GM23338 (cell line): ENCODE measurements around the gene FASTK. TPM values are rescaled to one million over a fixed set of nuclear protein-coding genes. Genes with fewer than 3 reads are reported as not detected.

Experiments used
- ATAC-seq: fragments of 200-7000 bp; cut with Tn5 transposase; 3 replicates; pipeline ENCODE4 v1.9.1; 2020
- DNase-seq: peaks from one replicate; pipeline ENCODE4 v3.0.0-alpha.2; 2015; ENCODE audit warnings: low spot score
- H2AFZ ChIP-seq: fragments of 200-600 bp; sonication (generic); 2 replicates; pipeline ENCODE4 v1.8.0; 2016; ENCODE audit warnings: antibody characterized with exemption, mild to moderate bottlenecking, moderate library complexity
- H3F3A ChIP-seq: fragments of 200-600 bp; sonication (generic); replicated peaks from 2 replicates; pipeline ENCODE4 v1.8.0; 2017; ENCODE audit warnings: antibody characterized with exemption, mixed run types, low read depth
- H3K27ac ChIP-seq: fragments of 200-600 bp; sonication (generic); 2 replicates; pipeline ENCODE4 v1.6.1; 2016; ENCODE audit warnings: low read depth
- H3K27me3 ChIP-seq: fragments of 200-600 bp; sonication (generic); 2 replicates; pipeline ENCODE4 v1.8.0; 2016; ENCODE audit warnings: mild to moderate bottlenecking, mixed run types, moderate library complexity; ENCODE audit not compliant: insufficient read depth
- H3K36me3 ChIP-seq: fragments of 200-600 bp; sonication (generic); 2 replicates; pipeline ENCODE4 v1.8.0; 2016; ENCODE audit warnings: mild to moderate bottlenecking; ENCODE audit not compliant: insufficient read depth
- H3K4me1 ChIP-seq: fragments of 200-600 bp; sonication (generic); 2 replicates; pipeline ENCODE4 v1.8.0; 2016; ENCODE audit warnings: mild to moderate bottlenecking, moderate library complexity; ENCODE audit not compliant: insufficient read depth
- H3K4me2 ChIP-seq: fragments of 200-600 bp; sonication (generic); 2 replicates; pipeline ENCODE4 v1.7.1; 2017; ENCODE audit warnings: mixed run types
- H3K4me3 ChIP-seq: fragments of 200-600 bp; sonication (generic); 2 replicates; pipeline ENCODE4 v1.6.1; 2016; ENCODE audit warnings: mixed run types
- H3K79me2 ChIP-seq: fragments of 200-600 bp; sonication (generic); replicated peaks from 2 replicates; pipeline ENCODE4 v1.8.0; 2017; ENCODE audit warnings: mild to moderate bottlenecking; ENCODE audit not compliant: insufficient read depth
- H3K9me2 ChIP-seq: fragments of 200-600 bp; sonication (generic); 2 replicates; pipeline ENCODE4 v1.8.0; 2017; ENCODE audit not compliant: insufficient read depth
- H4K20me1 ChIP-seq: fragments of 200-600 bp; sonication (generic); replicated peaks from 2 replicates; pipeline ENCODE4 v1.8.0; 2017; ENCODE audit warnings: mild to moderate bottlenecking; ENCODE audit not compliant: insufficient read depth
- H3K27ac Mint-ChIP-seq: 2 replicates; pipeline ENCODE4 v1.8.0; 2020; ENCODE audit warnings: inconsistent platforms, mild to moderate bottlenecking, moderate library complexity, mixed read lengths
- H3K27me3 Mint-ChIP-seq: 3 replicates; pipeline ENCODE4 v1.8.0; 2022; ENCODE audit warnings: low read depth, mild to moderate bottlenecking, moderate library complexity, mixed read lengths, inconsistent platforms; ENCODE audit not compliant: insufficient read depth, poor library complexity
- H3K36me3 Mint-ChIP-seq: 3 replicates; pipeline ENCODE4 v1.8.0; 2021; ENCODE audit warnings: low read depth, mild to moderate bottlenecking, inconsistent platforms, moderate library complexity, mixed read lengths
- H3K4me1 Mint-ChIP-seq: 3 replicates; pipeline ENCODE4 v1.8.0; 2020; ENCODE audit warnings: mild to moderate bottlenecking, inconsistent platforms, mixed read lengths
- H3K4me3 Mint-ChIP-seq: 3 replicates; pipeline ENCODE4 v1.8.0; 2021; ENCODE audit warnings: moderate library complexity, mild to moderate bottlenecking, inconsistent platforms, mixed read lengths
- H3K9me3 Mint-ChIP-seq: 3 replicates; pipeline ENCODE4 v1.8.0; 2020; ENCODE audit warnings: moderate library complexity, mild to moderate bottlenecking, inconsistent platforms, mixed read lengths
- CREB1 ChIP-seq: fragments of 250-450 bp; sonication (Bioruptor Pico); IDR thresholded peaks from 2 replicates; pipeline ENCODE4 v1.5.0; 2020; ENCODE audit warnings: low read depth, mild to moderate bottlenecking, moderate library complexity
- EZH2 ChIP-seq: fragments of 200-600 bp; sonication (generic); IDR thresholded peaks from one replicate; pipeline ENCODE4 v1.8.0; 2017; ENCODE audit warnings: antibody characterized with exemption, mild to moderate bottlenecking, low read depth; ENCODE audit not compliant: unreplicated experiment
- EZH2phosphoT487 ChIP-seq: fragments of 200-600 bp; sonication (generic); IDR thresholded peaks from one replicate; pipeline ENCODE4 v1.8.1; 2018; ENCODE audit warnings: antibody characterized with exemption; ENCODE audit not compliant: unreplicated experiment
- NANOG ChIP-seq: IDR thresholded peaks from 2 replicates; pipeline ENCODE4 v1.6.1; 2016; ENCODE audit warnings: antibody characterized with exemption, borderline replicate concordance
- STAT1 ChIP-seq: IDR thresholded peaks from one replicate; pipeline ENCODE4 v1.6.1; 2016; ENCODE audit warnings: antibody characterized with exemption; ENCODE audit not compliant: unreplicated experiment
- ZNF114 ChIP-seq: fragments of 250-450 bp; sonication (Bioruptor Pico); IDR thresholded peaks from 2 replicates; pipeline ENCODE4 v1.5.0; 2020; ENCODE audit warnings: mild to moderate bottlenecking, moderate library complexity
- ZNF331 ChIP-seq: fragments of 250-450 bp; sonication (Bioruptor Pico); IDR thresholded peaks from 2 replicates; pipeline ENCODE4 v1.5.0; 2020; ENCODE audit warnings: low read depth, mild to moderate bottlenecking, moderate library complexity
- polyA plus RNA-seq: library from polyadenylated mRNA; unstranded; fragments of >200 nt; fragmentation: Nextera tagmentation; extraction: Ambion mirVana; gene quantifications from 2 replicates; pipeline ENCODE4 v1.2.1, GENCODE V29; 2016
- total RNA-seq: library from RNA; depleted of rRNA; stranded (reverse); fragments of >200 nt; shearing (Covaris generic); gene quantifications from 2 replicates; pipeline ENCODE4 v1.2.3, GENCODE V29; 2014
- TF ChIP-seq, protein P1 (sequence below), 2 experiments: fragments of 200-600 bp in 1 of 2; sonication (generic) in 1 of 2; conservative IDR thresholded peaks; 2 replicates each; pipeline versions ENCODE4 v1.5.1 to v1.6.1; 2016 to 2017; ENCODE audit warnings: antibody characterized with exemption in 2 of 2, low read depth in 2 of 2, mild to moderate bottlenecking in 2 of 2, moderate library complexity in 1 of 2
- TF ChIP-seq, protein P2 (sequence below): IDR thresholded peaks from 2 replicates; pipeline ENCODE4 v1.6.1; 2016; ENCODE audit warnings: antibody characterized with exemption

The FASTK gene
- total and polyA plus RNA-seq, 2 experiments from 2014 or later = 37.4 to 57.4 TPM

DNA sequence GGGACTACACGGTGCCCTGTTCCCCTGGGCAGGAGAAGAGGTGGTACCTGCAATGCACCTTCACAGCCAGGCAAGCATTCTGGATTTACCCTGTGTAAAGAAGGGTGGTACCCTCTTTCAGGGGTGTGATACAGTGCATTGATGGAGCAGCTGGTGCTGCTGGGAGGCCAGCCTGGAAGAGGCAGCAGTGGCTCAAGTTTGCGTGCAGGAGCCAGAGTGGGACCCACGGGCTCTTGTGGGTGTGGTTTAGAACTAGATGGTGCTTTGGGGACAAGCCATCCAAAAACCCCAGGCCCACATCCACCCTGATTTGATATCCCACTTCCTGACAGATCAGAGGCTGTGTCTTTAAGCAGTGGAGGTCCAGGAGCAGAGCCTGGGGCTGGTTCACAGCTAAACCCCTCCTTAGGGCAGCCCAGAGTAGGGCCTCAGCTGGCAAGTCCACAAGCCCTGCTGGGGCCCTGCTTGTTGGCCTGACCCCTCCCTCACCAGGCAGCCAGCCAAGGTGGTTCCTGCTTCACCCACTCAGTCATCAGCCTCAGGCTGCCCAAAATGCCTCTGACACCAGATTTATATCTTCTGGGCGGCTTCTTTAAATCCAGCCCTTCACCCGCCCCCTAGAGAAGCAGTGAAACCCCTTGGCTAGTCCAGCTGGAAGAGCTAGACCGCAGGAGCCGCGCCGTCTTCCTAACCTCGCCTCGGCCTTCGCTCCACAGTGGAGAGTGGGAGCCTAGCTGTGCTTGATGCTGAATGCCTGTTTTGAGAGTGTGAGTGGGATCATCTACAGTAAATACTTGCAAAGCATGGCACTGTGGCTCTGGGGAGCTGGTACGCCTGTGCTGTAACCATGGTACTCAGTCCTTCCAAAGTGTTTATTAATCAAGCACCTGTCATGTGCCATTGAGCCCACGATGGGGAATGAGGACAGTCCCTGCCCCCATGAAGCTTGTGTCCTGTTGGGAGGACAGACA, 33.7 kb downstream of the FASTK start:
- H3K27ac ChIP-seq = no peak overlapping the region

DNA sequence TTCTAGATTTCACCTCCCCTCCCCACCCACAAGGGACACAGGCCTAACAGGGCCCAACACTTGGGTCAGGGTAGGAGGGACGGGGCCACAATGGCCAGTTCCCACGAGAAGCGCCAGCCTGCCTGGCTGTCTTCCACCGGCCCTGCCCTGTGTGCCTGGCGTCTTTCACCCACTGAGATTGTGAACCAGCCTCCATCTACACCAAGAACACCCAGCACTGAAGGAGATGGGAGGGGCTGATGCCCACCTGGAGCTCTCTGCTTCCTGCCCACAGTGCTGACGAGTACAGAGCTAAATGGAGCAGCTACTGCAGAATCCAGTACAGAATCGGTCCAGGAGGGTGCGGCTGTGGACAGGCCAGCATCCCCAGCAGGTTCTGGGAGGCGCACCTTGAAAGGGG, 34.6 kb downstream of the FASTK start:
- Mint-ChIP-seq H3K36me3 (no peaks in the 10 kb centered on the region; the same call in 2 of the 3 replicates), H3K27me3 (peaks cover 22% of the 10 kb centered on the region), H3K4me3 (no peak overlapping the region), H3K4me1 (peaks cover 4% of the 10 kb centered on the region), H3K9me3 (no peaks in the 10 kb centered on the region), H3K27ac (no peak overlapping the region)
- no peak overlapping the region for H3K4me2 ChIP-seq
- H3F3A ChIP-seq = no peaks in the 10 kb centered on the region
- no peak overlapping the region for H3K27ac ChIP-seq
- no peaks in the 10 kb centered on the region for H3K36me3 ChIP-seq
- H3K79me2 ChIP-seq = no peaks in the 10 kb centered on the region
- no peak for ATAC-seq
- H2AFZ ChIP-seq = no peak overlapping the region
- peaks cover 17% of the 10 kb centered on the region for H3K27me3 ChIP-seq
- H4K20me1 ChIP-seq = no peaks in the 10 kb centered on the region
- H3K9me2 ChIP-seq = no peaks in the 10 kb centered on the region
- DNase-seq = no peak
- no peak overlapping the region for H3K4me3 ChIP-seq
- TF ChIP-seq ZNF331 (CRISPR knock-in tag) (no peak), CREB1 (CRISPR knock-in tag) (no peak), NANOG (no peak), STAT1 (no peak)
- TF ChIP-seq, protein P1, sequence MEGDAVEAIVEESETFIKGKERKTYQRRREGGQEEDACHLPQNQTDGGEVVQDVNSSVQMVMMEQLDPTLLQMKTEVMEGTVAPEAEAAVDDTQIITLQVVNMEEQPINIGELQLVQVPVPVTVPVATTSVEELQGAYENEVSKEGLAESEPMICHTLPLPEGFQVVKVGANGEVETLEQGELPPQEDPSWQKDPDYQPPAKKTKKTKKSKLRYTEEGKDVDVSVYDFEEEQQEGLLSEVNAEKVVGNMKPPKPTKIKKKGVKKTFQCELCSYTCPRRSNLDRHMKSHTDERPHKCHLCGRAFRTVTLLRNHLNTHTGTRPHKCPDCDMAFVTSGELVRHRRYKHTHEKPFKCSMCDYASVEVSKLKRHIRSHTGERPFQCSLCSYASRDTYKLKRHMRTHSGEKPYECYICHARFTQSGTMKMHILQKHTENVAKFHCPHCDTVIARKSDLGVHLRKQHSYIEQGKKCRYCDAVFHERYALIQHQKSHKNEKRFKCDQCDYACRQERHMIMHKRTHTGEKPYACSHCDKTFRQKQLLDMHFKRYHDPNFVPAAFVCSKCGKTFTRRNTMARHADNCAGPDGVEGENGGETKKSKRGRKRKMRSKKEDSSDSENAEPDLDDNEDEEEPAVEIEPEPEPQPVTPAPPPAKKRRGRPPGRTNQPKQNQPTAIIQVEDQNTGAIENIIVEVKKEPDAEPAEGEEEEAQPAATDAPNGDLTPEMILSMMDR (conservative IDR thresholded peaks at IDR 0.05; ENCODE audit: low read depth in 2 of 2) = no peak
- H3K4me1 ChIP-seq = no peaks in the 10 kb centered on the region

More for the DNA sequence above, 33.7 kb downstream of the FASTK start:
- Mint-ChIP-seq H3K9me3 (no peaks in the 10 kb centered on the region), H3K36me3 (no peaks in the 10 kb centered on the region; the same call in 2 of the 3 replicates), H3K4me1 (peaks cover 4% of the 10 kb centered on the region), H3K27ac (no peak overlapping the region), H3K4me3 (no peak overlapping the region), H3K27me3 (peaks cover 26% of the 10 kb centered on the region)
- H3K27me3 ChIP-seq = peaks cover 22% of the 10 kb centered on the region
- H3K4me3 ChIP-seq = no peak overlapping the region
- no peaks in the 10 kb centered on the region for H3K4me1 ChIP-seq
- H4K20me1 ChIP-seq = no peaks in the 10 kb centered on the region
- H3K4me2 ChIP-seq = no peak overlapping the region
- no peaks in the 10 kb centered on the region for H3F3A ChIP-seq
- DNase-seq = no peak
- H2AFZ ChIP-seq = no peak overlapping the region
- no peaks in the 10 kb centered on the region for H3K79me2 ChIP-seq
- TF ChIP-seq, protein P2, sequence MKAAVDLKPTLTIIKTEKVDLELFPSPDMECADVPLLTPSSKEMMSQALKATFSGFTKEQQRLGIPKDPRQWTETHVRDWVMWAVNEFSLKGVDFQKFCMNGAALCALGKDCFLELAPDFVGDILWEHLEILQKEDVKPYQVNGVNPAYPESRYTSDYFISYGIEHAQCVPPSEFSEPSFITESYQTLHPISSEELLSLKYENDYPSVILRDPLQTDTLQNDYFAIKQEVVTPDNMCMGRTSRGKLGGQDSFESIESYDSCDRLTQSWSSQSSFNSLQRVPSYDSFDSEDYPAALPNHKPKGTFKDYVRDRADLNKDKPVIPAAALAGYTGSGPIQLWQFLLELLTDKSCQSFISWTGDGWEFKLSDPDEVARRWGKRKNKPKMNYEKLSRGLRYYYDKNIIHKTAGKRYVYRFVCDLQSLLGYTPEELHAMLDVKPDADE = no peak
- no peak for TF ChIP-seq CREB1 (CRISPR knock-in tag)
- TF ChIP-seq STAT1 = no peak
- TF ChIP-seq EZH2 = no peak
- TF ChIP-seq EZH2phosphoT487 = no peak
- no peak for TF ChIP-seq ZNF114
- H3K9me2 ChIP-seq = no peaks in the 10 kb centered on the region
- no peak for ATAC-seq
- no peaks in the 10 kb centered on the region for H3K36me3 ChIP-seq
